Measurements from ENCODE around the gene CCDC57. TPM values are rescaled to one million over a fixed set of nuclear protein-coding genes. Genes with fewer than 3 reads are reported as not detected.
A peak's percentile ranks its signal among the peaks of the same experiment; 100 is the strongest.

Gene CCDC57
- total RNA-seq, 2 experiments from 2014 or later: 56.6 to 64.2 TPM

- DNase-seq (no peak), ATAC-seq (no peak)
- Mint-ChIP-seq H3K9me3 (no peaks in the 10 kb centered on the region), H3K36me3 (ENCODE audit: low read depth) (peaks cover 67% of the 10 kb centered on the region), H3K4me1 (ENCODE audit: low read depth) (peaks cover 19% of the 10 kb centered on the region), H3K4me3 (no peak overlapping the region), H3K27ac (peak overlapping the region; percentile 38), H3K27me3 (no peaks in the 10 kb centered on the region)
- TF ChIP-seq, protein P1, sequence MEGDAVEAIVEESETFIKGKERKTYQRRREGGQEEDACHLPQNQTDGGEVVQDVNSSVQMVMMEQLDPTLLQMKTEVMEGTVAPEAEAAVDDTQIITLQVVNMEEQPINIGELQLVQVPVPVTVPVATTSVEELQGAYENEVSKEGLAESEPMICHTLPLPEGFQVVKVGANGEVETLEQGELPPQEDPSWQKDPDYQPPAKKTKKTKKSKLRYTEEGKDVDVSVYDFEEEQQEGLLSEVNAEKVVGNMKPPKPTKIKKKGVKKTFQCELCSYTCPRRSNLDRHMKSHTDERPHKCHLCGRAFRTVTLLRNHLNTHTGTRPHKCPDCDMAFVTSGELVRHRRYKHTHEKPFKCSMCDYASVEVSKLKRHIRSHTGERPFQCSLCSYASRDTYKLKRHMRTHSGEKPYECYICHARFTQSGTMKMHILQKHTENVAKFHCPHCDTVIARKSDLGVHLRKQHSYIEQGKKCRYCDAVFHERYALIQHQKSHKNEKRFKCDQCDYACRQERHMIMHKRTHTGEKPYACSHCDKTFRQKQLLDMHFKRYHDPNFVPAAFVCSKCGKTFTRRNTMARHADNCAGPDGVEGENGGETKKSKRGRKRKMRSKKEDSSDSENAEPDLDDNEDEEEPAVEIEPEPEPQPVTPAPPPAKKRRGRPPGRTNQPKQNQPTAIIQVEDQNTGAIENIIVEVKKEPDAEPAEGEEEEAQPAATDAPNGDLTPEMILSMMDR (IDR thresholded peaks at IDR 0.05): no peak
- ChIA-PET POLR2A (interaction anchor here (0.6 to 1.5 kb wide), 2 partner anchors 10 to 39 kb away, joined by 3 to 4 read pairs; no protein-coding TSS in a partner anchor), CTCF (no interaction called here)
- intact Hi-C loops (cut with micrococcal nuclease): no loop called here
These were observed 40.0 kb upstream of the CCDC57 start for GRCh38 chr17:82252511-82253178.

- peaks cover 64% of the 10 kb centered on the region for H3K36me3 Mint-ChIP-seq (ENCODE audit: low read depth)
- H3K4me3 Mint-ChIP-seq: no peak overlapping the region
- TF ChIP-seq, protein P1 (IDR thresholded peaks at IDR 0.05): no peak
- H3K4me1 Mint-ChIP-seq (ENCODE audit: low read depth): peaks cover 13% of the 10 kb centered on the region
- POLR2A ChIA-PET: interaction anchor here (1.3 to 1.5 kb wide), 3 partner anchors 9 to 41 kb away, joined by 4 to 6 read pairs (median 4); no protein-coding TSS in a partner anchor
- CTCF ChIA-PET: interaction anchor here (0.9 kb wide), 1 partner anchor 9 kb away, joined by 3 read pairs; no protein-coding TSS in a partner anchor
- DNase-seq (no peak), ATAC-seq (no peak)
- no peaks in the 10 kb centered on the region for H3K9me3 Mint-ChIP-seq
- intact Hi-C loops (cut with micrococcal nuclease): no loop called here
- H3K27me3 Mint-ChIP-seq: no peaks in the 10 kb centered on the region
- H3K27ac Mint-ChIP-seq: no peak overlapping the region
These were observed 38.3 kb upstream of the CCDC57 start for GRCh38 chr17:82250868-82251500.

- POLR2A ChIA-PET: interaction anchor here (0.6 to 1.7 kb wide), 6 partner anchors 9 to 232 kb away, joined by 3 to 6 read pairs (median 3); no protein-coding TSS in a partner anchor
- DNase-seq (no peak), ATAC-seq (no peak)
- TF ChIP-seq, protein P1 (IDR thresholded peaks at IDR 0.05): no peak
- Mint-ChIP-seq H3K36me3 (ENCODE audit: low read depth) (peaks cover 60% of the 10 kb centered on the region), H3K4me1 (ENCODE audit: low read depth) (peaks cover 8% of the 10 kb centered on the region), H3K27ac (no peak overlapping the region), H3K9me3 (no peaks in the 10 kb centered on the region), H3K4me3 (no peak overlapping the region), H3K27me3 (no peaks in the 10 kb centered on the region)
- CTCF ChIA-PET: interaction anchor here (0.9 kb wide), 1 partner anchor 8 kb away, joined by 3 read pairs; no protein-coding TSS in a partner anchor
- intact Hi-C loops (cut with micrococcal nuclease): no loop called here
These were observed 37.4 kb upstream of the CCDC57 start for GRCh38 chr17:82249896-82250581.

DNA sequence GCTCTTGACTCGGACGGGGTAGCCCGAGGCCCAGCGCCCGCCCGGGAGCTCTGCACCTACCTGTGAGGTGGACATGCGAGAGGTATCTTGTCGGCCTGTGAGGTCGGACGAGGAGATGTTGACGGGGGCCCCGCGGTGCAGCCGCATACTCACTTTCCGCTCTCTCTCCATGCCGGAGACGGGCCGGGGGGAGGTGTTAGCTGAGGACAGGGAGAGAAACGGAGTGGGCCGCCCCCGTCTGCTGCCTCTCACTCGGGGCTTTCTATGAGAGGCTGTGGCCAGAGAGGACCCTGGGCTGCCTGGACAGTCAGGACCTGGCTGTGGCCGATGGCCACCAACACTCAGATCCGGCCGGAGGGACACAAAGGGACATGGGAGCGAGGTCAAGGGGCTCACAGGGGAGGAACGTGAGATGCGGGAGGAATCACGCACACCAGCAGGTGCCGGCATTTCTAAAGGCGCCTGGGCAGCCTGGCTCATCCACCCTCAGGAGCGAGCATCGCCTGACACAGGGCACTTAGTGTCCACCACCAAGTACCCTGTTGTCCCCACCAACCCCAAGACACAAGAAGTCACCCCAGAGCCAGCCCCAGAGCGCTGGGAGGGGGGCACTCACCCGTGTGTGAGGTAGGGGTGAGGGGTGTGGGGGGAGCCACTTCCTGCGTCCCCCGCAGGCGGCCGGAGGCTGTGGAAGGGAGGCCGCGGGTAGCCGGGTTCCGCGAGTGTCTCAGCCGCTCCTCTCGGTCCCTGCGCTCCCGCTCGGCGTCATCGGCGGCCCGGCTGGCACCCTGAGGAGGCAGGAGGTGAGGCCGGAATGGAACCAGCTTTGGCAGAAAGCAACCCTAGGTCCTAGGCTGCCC is 36.4 kb upstream of the CCDC57 start:
- CTCF ChIA-PET: no interaction called here
- no peak for DNase-seq

More for the DNA sequence above, 36.4 kb upstream of the CCDC57 start:
- peaks cover 12% of the 10 kb centered on the region for H3K4me1 Mint-ChIP-seq (ENCODE audit: low read depth)
- POLR2A ChIA-PET: interaction anchor here (0.6 to 1.7 kb wide), 5 partner anchors 15 to 233 kb away, joined by 3 to 4 read pairs (median 3); no protein-coding TSS in a partner anchor
- intact Hi-C loops (cut with micrococcal nuclease): no loop called here
- no peak overlapping the region for H3K27ac Mint-ChIP-seq
- H3K4me3 Mint-ChIP-seq: no peak overlapping the region
- peaks cover 68% of the 10 kb centered on the region for H3K36me3 Mint-ChIP-seq (ENCODE audit: low read depth)
- TF ChIP-seq, protein P1 (IDR thresholded peaks at IDR 0.05): no peak
- no peaks in the 10 kb centered on the region for H3K9me3 Mint-ChIP-seq
- no peaks in the 10 kb centered on the region for H3K27me3 Mint-ChIP-seq
- ATAC-seq: no peak

Measured in activated CD8-positive, alpha-beta T cell treated with anti-CD3 and anti-CD28 coated beads for 36 hours (primary cell).